ENCODE data around the gene BTBD9.

The BTBD9 gene

GRCh38 chr6:38150681-38151296 lies 488.9 kb downstream of the BTBD9 start:
- no peak overlapping the region for H3K4me3 ChIP-seq (replicated peaks; ENCODE audit: low read depth, low read length)
- no peak for TF ChIP-seq CTCF (IDR thresholded peaks at IDR 0.05; ENCODE audit: low read depth, low read length, missing control alignments)
- no peak for DNase-seq (ENCODE audit: extremely low read depth, low read depth)

GRCh38 chr6:38150021-38150420 lies 489.7 kb downstream of the BTBD9 start:
- H3K4me3 ChIP-seq (replicated peaks; ENCODE audit: low read depth, low read length): no peak overlapping the region
- no peak for DNase-seq (ENCODE audit: extremely low read depth, low read depth)
- TF ChIP-seq CTCF (IDR thresholded peaks at IDR 0.05; ENCODE audit: low read depth, low read length, missing control alignments): no peak

GRCh38 chr6:38149531-38149930 lies 490.2 kb downstream of the BTBD9 start:
- H3K4me3 ChIP-seq (replicated peaks; ENCODE audit: low read depth, low read length): no peak overlapping the region
- no peak for TF ChIP-seq CTCF (IDR thresholded peaks at IDR 0.05; ENCODE audit: low read depth, low read length, missing control alignments)
- DNase-seq (ENCODE audit: extremely low read depth, low read depth): no peak

GRCh38 chr6:38148606-38149005 lies 491.1 kb downstream of the BTBD9 start:
- no peak for TF ChIP-seq CTCF (IDR thresholded peaks at IDR 0.05; ENCODE audit: low read depth, low read length, missing control alignments)
- no peak overlapping the region for H3K4me3 ChIP-seq (replicated peaks; ENCODE audit: low read depth, low read length)
- DNase-seq (ENCODE audit: extremely low read depth, low read depth): no peak

- no peak for TF ChIP-seq CTCF (IDR thresholded peaks at IDR 0.05; ENCODE audit: low read depth, low read length, missing control alignments)
- no peak overlapping the region for H3K4me3 ChIP-seq (replicated peaks; ENCODE audit: low read depth, low read length)
- DNase-seq (ENCODE audit: extremely low read depth, low read depth): no peak
These were observed 493.0 kb downstream of the BTBD9 start for GRCh38 chr6:38146734-38147027.

- no peak for DNase-seq (ENCODE audit: extremely low read depth, low read depth)
- TF ChIP-seq CTCF (IDR thresholded peaks at IDR 0.05; ENCODE audit: low read depth, low read length, missing control alignments): no peak
These were observed 493.6 kb downstream of the BTBD9 start for GRCh38 chr6:38146021-38146733.

More at GRCh38 chr6:38146021-38146733, 493.6 kb downstream of the BTBD9 start:
- H3K4me3 ChIP-seq (replicated peaks; ENCODE audit: low read depth, low read length): no peak overlapping the region

Data from HFF-Myc (cell line).